ENCODE data around the gene LAIR2.

LAIR2 gene

GRCh38 chr19:54502518-54503048 lies at the start of gene LAIR2:
Gene LAIR2 (plus strand): TSS chr19:54502831. CDS start chr19:54502919, 88 bp downstream.
- Histone ChIP-seq H3K27ac (no peak within 1 kb of the TSS), H3K9me3 (ENCODE audit: severe bottlenecking) (no peaks in the 10 kb centered on the region), H3K36me3 (no peaks in the 10 kb centered on the region), H3K27me3 (ENCODE audit: insufficient read depth, low read depth, severe bottlenecking) (peaks cover 68% of the 10 kb centered on the region), H3K4me3 (ENCODE audit: low read depth, low read length) (no peak within 1 kb of the TSS)
- TF ChIP-seq CTCF (IDR thresholded peaks at IDR 0.05; ENCODE audit: low read depth, low read length), result no peak
- no peak for DNase-seq

- H3K36me3 ChIP-seq, result peaks cover 90% of the 10 kb centered on the region
- H3K9me3 ChIP-seq (ENCODE audit: severe bottlenecking), result no peaks in the 10 kb centered on the region
- TF ChIP-seq CTCF (IDR thresholded peaks at IDR 0.05; ENCODE audit: low read depth, low read length), result no peak
- no peak overlapping the region for H3K27ac ChIP-seq
- no peaks in the 10 kb centered on the region for H3K27me3 ChIP-seq (ENCODE audit: insufficient read depth, low read depth, severe bottlenecking)
- DNase-seq, result no peak
- H3K4me3 ChIP-seq (ENCODE audit: low read depth, low read length), result no peak overlapping the region
Observed at GRCh38 chr19:54453921-54454780, 48.5 kb upstream of the LAIR2 start.

GRCh38 chr19:54454781-54455675 lies 47.6 kb upstream of the LAIR2 start:
- Histone ChIP-seq H3K27ac (no peak overlapping the region), H3K36me3 (peaks cover 95% of the 10 kb centered on the region), H3K9me3 (ENCODE audit: severe bottlenecking) (no peaks in the 10 kb centered on the region), H3K27me3 (ENCODE audit: insufficient read depth, low read depth, severe bottlenecking) (no peaks in the 10 kb centered on the region), H3K4me3 (ENCODE audit: low read depth, low read length) (no peak overlapping the region)
- no peak for DNase-seq
- no peak for TF ChIP-seq CTCF (IDR thresholded peaks at IDR 0.05; ENCODE audit: low read depth, low read length)

GRCh38 chr19:54455786-54456422 lies 46.7 kb upstream of the LAIR2 start:
- no peak for DNase-seq
- no peak for TF ChIP-seq CTCF (IDR thresholded peaks at IDR 0.05; ENCODE audit: low read depth, low read length)
- H3K9me3 ChIP-seq (ENCODE audit: severe bottlenecking), result no peaks in the 10 kb centered on the region
- peaks cover 94% of the 10 kb centered on the region for H3K36me3 ChIP-seq
- no peak overlapping the region for H3K27ac ChIP-seq
- H3K27me3 ChIP-seq (ENCODE audit: insufficient read depth, low read depth, severe bottlenecking), result no peaks in the 10 kb centered on the region
- H3K4me3 ChIP-seq (ENCODE audit: low read depth, low read length), result no peak overlapping the region

- peaks cover 92% of the 10 kb centered on the region for H3K36me3 ChIP-seq
- TF ChIP-seq CTCF (IDR thresholded peaks at IDR 0.05; ENCODE audit: low read depth, low read length), result no peak
- no peaks in the 10 kb centered on the region for H3K27me3 ChIP-seq (ENCODE audit: insufficient read depth, low read depth, severe bottlenecking)
Observed at GRCh38 chr19:54456423-54457373, 45.9 kb upstream of the LAIR2 start.

More at GRCh38 chr19:54456423-54457373, 45.9 kb upstream of the LAIR2 start:
- no peak for DNase-seq
- H3K4me3 ChIP-seq (ENCODE audit: low read depth, low read length), result no peak overlapping the region
- H3K9me3 ChIP-seq (ENCODE audit: severe bottlenecking), result no peaks in the 10 kb centered on the region
- H3K27ac ChIP-seq, result no peak overlapping the region

Data from WERI-Rb-1 (cell line).